GM11168 (cell line): ENCODE results near the gene CKS1B.

Source experiments
- in situ Hi-C: fragments of 300-500 bp; cut with MboI; formaldehyde crosslinking; loops from one replicate; pipeline ENCODE4 v1.12.0; 2022; ENCODE audit warnings: low sequenced_read_pairs; ENCODE audit not compliant: unreplicated experiment

The CKS1B gene

DNA sequence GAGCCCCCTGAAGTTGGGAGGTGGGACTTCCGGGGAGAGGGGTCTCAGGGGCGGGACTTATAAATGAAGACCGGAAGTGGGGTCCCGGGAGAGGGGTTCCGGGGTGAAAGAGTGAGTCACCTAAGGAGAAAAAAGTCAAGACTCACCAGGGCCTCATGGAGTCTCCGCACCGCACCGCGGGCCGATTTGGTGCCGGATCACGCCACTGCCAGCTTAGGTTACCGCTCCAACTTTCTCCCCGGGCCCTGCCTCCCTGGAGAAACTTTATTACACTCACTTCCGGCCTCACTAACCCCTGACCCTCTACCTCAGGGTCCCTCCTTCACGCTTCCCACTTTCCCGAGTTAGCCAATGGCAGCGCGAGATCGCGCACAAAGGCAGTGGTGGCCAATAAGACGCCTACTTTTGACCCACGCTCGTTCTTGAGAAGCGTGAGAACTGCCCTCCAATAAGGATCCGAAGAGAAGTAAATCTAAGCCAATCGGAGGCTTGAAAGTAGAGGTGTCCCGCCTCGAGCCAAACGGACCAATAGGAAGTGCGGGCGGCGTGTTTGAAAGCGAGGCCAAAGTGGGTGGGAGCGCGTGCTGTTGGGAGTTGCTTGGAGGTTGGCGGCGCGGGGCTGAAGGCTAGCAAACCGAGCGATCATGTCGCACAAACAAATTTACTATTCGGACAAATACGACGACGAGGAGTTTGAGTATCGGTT lies at the start of gene CKS1B:
TSS of gene CKS1B (plus strand) at position 580 of the 706 bp plus-strand sequence. CDS start at position 645, 65 bp downstream.
- in situ Hi-C loops: no loop called here

DNA sequence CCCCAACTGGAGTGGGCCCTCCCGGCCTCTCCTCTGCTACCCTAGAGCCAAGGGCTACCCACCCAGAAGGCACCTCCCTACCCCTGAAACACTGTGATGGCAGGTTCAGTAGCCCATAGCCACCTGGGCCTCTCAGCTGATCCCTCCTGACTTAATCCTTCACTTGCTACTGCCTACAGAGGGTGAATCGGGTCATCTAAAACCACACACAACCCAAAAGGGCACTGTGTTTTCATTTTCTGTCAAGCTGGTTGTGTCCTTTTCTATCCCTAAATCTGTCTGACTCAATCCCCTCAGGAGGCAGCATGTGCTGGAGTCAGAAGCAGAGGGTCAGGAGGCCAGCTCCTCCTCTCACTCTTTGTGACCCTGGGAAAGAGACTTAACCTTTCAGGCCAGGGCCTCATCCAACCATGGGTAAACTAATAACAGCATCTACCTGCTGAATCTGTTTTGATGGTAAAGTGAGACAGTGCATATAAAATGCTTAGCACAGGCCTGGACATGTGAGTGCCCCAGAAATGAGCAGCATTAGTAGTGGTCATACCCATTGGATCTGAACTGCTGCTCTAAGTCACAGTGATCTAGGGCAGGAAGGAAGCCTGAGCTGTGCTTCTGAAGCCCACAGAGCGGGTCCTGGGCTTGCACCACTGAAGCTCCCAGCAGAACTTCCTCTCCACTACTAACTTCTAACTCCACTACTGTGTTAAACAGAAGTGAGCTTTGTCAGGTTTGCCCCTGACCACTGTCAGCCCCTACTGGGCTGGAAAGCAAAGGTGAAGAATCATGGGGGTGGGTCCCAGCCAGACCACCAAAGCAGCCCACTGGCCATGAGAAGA lies 48.9 kb upstream of the CKS1B start:
- in situ Hi-C loops: no loop called here

DNA sequence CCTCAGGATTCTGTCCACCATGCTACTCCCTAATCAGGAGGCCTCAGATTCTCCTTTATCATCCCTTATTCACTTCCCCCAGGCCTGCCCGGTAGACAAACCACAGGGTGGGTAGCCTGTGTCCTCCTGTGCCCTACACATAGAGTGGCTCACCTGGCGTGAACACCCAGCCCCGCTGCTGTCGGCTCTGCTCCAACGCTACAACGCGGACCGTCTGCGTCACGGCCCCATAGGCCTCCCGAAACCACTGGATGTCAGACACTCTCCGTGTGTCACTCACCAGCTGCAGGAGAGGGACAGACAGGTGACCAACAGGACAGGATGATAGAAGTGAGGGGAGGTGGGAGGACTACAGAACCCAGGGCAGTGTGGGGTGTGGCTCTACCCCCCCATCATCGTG lies 48.3 kb upstream of the CKS1B start:
- in situ Hi-C loops: no loop called here

DNA sequence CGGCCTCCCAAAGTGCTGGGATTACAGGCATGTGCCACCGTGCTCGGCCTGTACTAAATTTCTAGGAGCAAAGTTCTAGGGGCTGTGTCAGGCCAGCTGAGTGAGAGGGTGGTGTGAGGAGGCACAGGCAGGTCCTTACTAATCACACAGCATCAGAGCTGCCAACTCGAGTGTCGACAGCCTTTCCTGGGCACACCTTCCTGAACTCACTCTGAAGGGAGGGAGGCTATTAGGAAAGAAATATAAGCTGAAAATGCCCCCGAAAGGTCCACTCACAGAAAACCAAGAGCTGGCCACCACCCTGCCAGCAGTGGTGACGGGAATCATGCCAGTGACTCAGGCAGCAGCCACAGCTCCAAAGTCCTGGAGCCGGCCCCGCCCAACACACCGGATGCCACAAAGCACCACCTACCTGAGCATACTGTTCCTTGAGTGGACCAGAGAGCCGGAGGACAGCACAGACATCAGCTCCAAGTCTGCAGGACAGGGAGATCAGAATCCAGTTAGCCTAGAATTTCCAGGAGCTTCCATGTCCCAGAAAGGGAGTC lies 42.5 kb upstream of the CKS1B start:
- in situ Hi-C loops: no loop called here

DNA sequence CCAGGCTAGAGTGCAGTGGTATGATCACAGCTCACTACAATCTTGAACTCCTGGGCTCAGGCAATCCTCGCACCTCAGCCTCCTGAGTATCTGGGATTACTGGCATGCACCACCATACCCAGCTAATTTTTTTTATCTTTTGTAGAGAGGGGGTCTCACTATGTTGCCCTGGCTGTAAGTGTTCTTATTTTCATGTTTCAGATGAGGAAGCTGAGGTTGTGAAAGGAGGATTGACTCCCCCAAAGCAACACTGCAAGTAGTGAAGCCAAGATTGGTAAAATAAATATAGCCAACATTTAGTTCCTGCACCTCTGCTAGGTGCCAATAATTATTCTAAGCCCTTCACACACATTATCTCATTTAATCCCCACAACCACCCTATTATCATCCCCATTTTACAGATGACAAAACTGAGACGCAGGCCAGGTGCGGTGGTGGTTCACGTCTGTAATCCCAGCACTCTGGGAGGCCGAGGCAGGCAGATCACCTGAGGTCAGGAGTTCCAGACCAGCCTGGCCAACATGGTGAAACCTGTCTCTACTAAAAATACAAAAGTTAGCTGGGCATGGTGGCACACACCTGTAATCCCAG lies 40.0 kb upstream of the CKS1B start:
- in situ Hi-C loops: no loop called here

DNA sequence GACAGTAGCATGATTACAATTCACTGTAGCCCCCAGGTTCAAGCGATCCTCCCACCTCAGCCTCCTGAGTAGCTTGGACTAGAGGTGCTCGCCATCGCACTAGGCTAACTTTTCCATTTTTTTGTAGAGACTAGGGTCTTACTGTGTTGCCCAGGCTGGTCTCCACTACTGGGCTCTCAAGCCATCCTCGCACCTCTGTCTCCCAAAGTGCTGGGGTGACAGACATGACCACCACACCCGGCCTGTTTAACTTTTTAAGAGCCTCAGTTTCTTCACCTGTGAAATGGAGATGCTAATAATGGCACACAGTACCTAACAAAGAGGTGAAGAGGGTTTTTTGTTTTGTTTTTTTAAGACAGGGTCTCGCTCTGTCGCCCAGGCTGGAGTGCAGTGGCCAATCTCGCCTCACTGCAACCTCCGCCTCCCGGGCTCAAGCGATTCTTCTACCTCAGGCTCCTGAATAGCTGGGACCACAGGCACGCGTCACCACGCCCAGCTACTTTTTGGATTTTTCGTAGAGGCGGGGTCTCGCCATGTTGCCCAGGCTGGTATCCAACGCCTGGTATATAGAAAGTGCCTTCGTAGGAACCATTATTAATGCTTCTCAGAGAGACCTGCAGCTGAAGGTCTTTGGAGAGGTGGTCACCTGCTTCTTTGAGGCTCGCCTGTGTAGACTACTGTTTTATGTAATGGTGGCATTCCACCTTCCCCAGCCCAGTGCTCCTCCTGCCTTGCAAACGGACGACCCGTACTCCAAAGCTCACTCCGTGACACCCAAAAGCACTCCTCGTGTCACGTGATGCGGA lies 38.5 kb upstream of the CKS1B start:
- in situ Hi-C loops: no loop called here

DNA sequence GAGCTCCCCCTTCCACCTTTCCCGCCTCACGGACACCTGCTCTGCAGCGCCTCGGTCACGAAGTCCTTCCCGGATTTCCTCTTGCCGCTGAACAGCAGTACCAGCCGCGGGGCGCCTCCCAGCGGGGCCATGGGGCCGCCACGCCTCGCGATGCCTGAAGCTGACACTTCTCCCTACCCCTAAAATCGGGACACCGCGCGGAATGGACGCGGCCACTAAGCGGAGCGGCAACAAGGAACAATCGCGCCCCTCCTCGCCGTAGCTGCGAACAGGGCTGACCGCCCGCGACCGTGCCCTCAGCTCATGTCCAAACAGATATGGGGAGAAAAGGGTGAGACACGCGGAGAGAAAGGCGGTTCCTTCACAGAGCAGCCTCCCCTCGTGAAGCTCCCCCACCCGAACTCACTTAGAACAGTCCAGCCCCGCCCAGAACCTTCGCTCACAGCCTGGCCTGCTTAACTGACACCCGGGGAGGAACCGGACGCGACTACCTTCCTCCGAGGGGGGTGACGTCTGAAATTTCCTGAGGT lies 37.9 kb upstream of the CKS1B start, which contains the start of gene PMVK:
TSS of gene PMVK (minus strand) at position 165 of the 530 bp plus-strand sequence. CDS start at position 131, 34 bp downstream.
- in situ Hi-C loops: no loop called here

DNA sequence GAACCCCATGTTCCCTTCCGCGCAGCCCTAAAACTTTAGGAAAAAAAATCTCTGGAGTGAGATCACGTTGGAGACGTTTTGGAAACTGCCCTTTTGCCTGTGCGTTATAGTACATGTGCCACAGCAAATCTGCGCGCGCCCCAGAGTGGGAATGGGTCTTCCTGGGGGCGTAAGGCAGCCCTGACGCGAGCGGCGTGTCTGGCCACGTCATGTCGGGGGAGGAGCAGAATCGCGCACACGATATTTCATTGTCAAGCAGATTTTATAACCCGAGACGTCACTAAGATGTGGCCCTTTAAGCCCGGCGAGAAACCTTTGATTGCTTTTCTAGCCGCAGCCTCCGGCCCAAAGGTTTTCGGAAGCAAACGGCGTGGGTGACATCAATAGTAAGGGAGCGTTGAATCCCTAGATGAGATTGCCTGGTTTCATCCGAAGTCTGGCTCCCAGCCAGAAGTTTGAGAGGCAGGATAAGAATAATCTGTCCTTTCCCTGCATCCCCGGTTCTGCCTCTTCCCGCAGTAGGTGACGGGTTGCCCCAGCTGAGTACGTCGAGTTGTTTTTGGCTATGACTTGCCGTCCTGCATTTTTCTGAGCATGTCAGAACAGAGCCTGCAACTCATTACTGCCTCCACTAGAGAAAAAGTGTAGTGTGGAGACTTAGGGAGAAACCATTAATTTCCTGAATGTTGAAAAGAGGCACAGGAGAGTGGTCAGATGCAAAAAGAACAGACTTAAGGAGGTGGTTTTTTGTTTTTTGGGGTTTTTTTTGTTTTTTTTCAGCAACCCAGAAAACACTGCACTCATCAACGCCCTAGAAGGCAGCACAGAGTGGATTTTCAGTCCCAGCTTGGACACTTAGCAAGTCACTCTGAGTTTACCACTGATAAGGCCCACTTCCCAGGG lies 37.1 kb upstream of the CKS1B start:
- in situ Hi-C loops: no loop called here

DNA sequence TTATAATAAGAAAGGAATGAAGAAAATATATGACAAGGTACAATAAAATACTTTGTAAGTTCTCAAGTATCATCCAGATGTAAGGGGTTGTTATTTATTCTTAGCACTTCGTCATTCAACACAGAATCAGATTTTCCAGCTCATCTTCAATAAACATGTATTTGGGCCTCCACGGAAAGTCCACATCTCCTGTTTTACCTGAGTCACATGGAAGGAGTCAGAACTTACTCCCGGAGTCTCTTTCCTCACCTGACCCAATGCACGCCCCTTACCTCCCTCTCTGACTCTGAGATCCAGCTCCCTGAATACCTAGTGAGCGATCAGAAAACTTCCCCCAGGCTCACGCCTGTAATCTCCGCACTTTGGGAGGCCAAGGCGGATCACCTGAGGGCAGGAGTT lies 36.5 kb upstream of the CKS1B start:
- in situ Hi-C loops: no loop called here

DNA sequence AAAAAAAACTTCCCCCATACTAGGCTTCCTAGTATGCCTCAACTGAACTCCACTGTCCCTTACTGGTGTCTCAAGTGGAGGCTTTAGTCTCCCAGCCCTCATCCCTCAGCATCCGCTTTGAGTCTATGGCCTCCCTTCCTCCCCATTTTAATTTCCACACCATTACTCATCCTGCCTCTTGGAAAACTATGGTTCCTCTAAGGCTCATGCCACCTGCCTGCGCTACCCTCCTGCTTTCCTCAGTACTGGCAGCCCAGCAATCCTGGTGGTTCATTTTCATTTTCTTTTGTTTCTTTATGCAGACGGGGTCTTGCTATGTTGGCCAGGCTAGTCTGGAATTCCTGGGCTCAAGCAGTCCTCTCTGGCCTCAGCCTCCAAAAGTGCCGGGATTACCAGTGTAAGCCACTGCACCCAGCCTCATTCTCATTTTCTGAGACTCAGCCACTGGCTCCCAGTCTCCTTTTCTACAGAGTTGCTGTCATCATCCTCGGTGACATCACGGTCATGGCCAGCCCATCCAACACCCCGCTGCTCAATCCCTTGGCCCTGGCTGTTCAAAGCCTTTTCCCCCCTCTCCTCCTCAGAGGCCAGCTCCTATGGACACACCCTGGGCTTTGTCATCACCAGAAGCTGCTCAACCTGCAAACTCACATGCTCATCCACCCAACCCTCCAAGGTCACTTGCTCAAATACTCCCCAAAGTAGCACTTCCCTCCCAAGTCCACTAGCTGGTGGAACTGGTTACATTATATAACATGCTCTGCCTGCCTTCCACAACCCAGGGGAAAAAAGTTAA lies 35.7 kb upstream of the CKS1B start:
- in situ Hi-C loops: no loop called here

DNA sequence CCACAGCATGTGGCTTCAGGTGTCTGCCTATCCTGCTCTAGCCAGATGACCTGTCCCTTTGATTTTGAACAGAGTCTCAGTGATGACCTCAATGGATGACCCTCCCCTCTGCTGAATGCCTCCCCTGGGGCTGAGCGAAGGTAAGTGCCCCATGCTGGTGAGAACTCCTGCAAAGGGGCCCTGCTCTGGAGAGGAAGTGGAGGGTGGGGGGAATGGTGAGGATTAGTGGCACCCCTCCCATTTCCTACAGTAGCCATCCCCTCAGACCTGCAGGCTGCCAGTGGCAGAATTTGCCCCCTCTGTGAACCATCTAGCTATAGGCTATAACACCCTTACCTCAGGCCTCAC lies 34.3 kb upstream of the CKS1B start:
- in situ Hi-C loops: no loop called here

DNA sequence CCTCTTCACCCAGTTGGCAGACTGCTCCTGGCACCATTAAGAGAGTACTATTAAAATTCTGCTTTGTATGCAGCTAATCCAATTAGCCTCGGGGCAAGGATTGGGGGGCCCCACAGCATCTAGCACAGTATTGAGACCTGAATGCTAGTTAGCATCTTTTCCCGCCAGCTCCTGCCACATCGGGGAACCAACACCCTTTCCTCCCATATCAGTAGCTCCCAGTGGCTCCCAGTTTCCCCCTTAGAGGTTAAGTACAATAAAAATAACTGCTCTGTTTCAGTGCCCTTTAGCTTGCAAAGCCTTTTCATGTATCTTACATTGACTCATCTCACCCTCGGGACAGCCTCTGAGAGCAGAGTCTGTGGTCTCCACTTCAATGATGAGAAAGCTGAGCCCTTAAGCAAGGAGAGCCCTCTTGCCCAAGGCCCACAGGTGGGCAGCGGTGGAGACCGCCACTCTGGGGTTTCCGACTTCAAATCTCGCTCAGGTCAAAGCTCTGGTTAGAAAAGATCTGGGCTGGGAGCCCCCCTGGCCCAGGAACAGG lies 33.8 kb upstream of the CKS1B start:
- in situ Hi-C loops: no loop called here

DNA sequence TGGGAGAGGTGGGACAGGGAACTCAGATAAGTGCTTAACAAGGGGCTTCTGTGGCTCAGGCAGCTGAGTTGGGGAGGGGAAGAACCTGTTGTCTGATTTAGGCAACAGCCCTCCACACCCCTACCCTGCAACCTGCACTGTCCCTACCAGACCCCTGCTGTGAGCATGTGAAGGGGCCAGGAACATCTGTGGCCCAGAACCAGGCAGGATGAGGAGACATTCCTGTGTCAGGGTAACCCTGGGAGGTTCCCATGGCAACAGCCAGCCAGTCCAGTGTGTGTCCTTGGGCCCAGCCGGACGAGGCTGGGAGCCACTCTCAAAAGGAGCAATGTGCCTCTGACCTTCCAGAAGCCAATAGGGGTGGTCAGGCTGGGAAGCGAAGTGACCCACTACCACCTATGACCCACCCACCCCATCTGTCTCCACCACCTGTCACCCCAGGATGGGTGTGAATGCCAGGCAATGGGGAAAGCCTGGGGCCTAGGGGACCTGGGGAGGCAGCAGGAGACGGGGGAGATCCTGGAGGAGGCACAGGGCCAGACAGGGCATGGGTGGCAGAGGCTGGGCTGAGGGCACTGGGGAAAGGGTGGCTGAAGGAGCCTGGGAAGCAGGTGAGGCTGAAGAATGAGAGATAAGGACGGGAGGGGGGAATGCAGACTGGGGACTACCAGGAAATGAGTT lies 33.0 kb upstream of the CKS1B start:
- in situ Hi-C loops: no loop called here

DNA sequence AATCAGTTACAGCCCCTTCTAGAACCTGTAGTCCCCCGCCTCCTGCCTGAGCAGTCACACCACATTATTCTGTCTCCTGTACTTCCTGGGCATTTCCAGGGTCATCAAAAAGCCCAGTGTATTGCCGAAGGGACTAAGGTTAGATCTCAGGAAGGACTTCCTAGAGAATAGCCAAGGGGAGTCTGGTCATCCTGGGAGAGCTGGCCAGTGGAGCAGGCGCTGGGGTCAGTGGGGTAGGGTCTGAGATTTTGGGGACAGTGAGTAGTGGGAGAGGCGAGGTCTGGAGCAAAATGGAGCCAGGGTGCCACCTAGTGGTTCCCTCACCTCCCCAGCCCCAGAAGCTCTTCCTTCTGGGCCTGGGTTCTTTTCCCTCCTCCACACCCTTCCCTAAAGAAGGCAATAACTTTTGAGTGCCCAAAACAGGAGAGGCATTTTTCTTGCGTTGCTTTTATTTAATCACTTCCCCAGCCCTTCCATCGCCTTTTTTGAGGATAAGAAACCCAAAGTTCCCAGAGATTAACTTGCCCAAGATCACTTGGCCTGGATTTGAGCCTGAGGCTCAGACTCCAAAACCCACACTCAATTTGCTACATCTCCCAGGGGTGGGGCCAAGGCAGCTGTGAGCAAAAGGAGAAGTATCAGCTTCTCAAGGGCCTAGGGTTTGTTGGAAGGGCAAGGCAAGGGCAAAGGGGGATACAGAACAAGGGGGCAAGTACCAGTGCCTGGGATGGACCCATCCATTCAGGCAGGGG lies 30.7 kb upstream of the CKS1B start:
- in situ Hi-C loops: no loop called here

DNA sequence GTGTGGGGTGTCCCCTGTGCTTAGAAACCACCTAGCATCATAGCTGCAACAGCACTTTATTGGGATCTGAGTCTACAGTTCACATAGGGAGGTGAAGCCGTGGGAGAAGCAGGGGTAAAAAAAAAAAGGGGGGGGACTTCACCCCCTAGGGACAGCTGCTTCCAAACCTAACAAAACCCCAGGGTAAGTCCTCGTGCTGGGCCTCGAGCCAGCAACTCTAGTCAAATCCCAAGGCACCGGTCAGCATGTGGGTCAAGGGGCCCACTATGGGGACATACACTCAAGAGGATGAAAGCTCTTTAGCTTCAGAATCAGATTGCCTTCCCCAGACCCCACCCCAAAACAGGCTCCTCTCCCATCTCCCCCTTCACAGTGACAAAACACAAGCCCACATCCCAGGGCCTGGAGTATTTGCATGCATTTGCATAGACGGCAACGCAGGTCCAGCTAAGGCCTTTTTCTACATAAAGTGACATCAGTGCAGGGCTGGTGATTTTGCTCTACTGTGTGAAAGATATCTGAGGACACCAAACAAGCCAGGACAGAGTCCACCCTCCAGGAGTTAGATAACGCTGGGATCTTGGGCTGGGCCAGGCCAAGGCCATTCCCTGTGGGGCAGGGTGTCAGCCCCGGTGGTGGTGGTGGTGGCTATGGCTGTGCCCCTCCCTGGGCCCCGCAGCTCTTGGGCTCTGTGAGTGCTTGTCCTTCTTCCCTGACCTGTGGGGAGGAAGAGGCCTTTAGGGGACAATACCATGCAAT lies 29.9 kb upstream of the CKS1B start:
- in situ Hi-C loops: no loop called here
